GM21515 (cell line): ENCODE results near the gene ZDHHC20.
"Not testable (repeated sequence)": the region's sequence is repeated elsewhere in the genome, so short reads cannot be mapped to it uniquely, and the experiment has no call there.

ENCODE experiments used
- ATAC-seq: cut with Tn5 transposase; IDR thresholded peaks from one replicate; pipeline ENCODE4 v1.9.1; 2021; ENCODE audit not compliant: unreplicated experiment

The ZDHHC20 gene

GRCh38 chr13:21435687-21436151 lies 23.4 kb downstream of the ZDHHC20 start:
- ATAC-seq: peak; percentile 96

- ATAC-seq: no peak
Measured at GRCh38 chr13:21435231-21435630, 23.9 kb downstream of the ZDHHC20 start.

- no peak for ATAC-seq
Measured at GRCh38 chr13:21434588-21434987, 24.5 kb downstream of the ZDHHC20 start.

- ATAC-seq: no peak
Measured at GRCh38 chr13:21429211-21429610, 29.9 kb downstream of the ZDHHC20 start.

GRCh38 chr13:21427741-21428140 lies 31.4 kb downstream of the ZDHHC20 start:
- ATAC-seq: no peak

GRCh38 chr13:21426238-21426637 lies 32.9 kb downstream of the ZDHHC20 start:
- no peak for ATAC-seq

GRCh38 chr13:21420706-21421105 lies 38.4 kb downstream of the ZDHHC20 start:
- no peak for ATAC-seq

GRCh38 chr13:21413013-21413412 lies 46.1 kb downstream of the ZDHHC20 start:
- no peak for ATAC-seq

- ATAC-seq: not testable (repeated sequence)
Measured at GRCh38 chr13:21410453-21410852, 48.6 kb downstream of the ZDHHC20 start.

GRCh38 chr13:21405309-21405708 lies 53.8 kb downstream of the ZDHHC20 start:
- ATAC-seq: no peak

- no peak for ATAC-seq
Measured at GRCh38 chr13:21402586-21403307, 56.4 kb downstream of the ZDHHC20 start.

- ATAC-seq: no peak
Measured at GRCh38 chr13:21399741-21400140, 59.4 kb downstream of the ZDHHC20 start.

- ATAC-seq: no peak
Measured at GRCh38 chr13:21395953-21396352, 63.1 kb downstream of the ZDHHC20 start.

- no peak for ATAC-seq
Measured at GRCh38 chr13:21389124-21389523, 70.0 kb downstream of the ZDHHC20 start.

- ATAC-seq: no peak
Measured at GRCh38 chr13:21385710-21386109, 73.4 kb downstream of the ZDHHC20 start.

GRCh38 chr13:21383090-21383489 lies 76.0 kb downstream of the ZDHHC20 start:
- ATAC-seq: no peak

- not testable (repeated sequence) for ATAC-seq
Measured at GRCh38 chr13:21376998-21377985, 81.8 kb downstream of the ZDHHC20 start.

GRCh38 chr13:21372530-21372929 lies 86.6 kb downstream of the ZDHHC20 start:
- ATAC-seq: no peak

GRCh38 chr13:21371011-21371410 lies 88.1 kb downstream of the ZDHHC20 start:
- ATAC-seq: no peak

- no peak for ATAC-seq
Measured at GRCh38 chr13:21365574-21365973, 93.5 kb downstream of the ZDHHC20 start.

- ATAC-seq: no peak
Measured at GRCh38 chr13:21364916-21365315, 94.2 kb downstream of the ZDHHC20 start.

GRCh38 chr13:21364357-21364756 lies 94.7 kb downstream of the ZDHHC20 start:
- ATAC-seq: no peak
